ENCODE measurements around the gene MEN1.
A peak's percentile ranks its signal among the peaks of the same experiment; 100 is the strongest.

Gene MEN1

GRCh38 chr11:64759722-64760719 is 50.3 kb downstream of the MEN1 start, which contains the start of gene PYGM:
Gene PYGM (minus strand): TSS chr11:64759974. CDS start chr11:64759898, 76 bp downstream.
- Mint-ChIP-seq H3K9me3 (no peaks in the 10 kb centered on the region), H3K4me3 (peak within 1 kb of the TSS; percentile 49), H3K4me1 (peaks cover 65% of the 10 kb centered on the region), H3K27me3 (no peaks in the 10 kb centered on the region), H3K27ac (peak within 1 kb of the TSS; percentile 90), H3K36me3 (peaks cover 14% of the 10 kb centered on the region)

GRCh38 chr11:64759131-64759721 is 51.1 kb downstream of the MEN1 start:
- H3K27me3 Mint-ChIP-seq, result no peaks in the 10 kb centered on the region
- peaks cover 57% of the 10 kb centered on the region for H3K4me1 Mint-ChIP-seq
- H3K27ac Mint-ChIP-seq, result peak overlapping the region; percentile 68
- no peak overlapping the region for H3K4me3 Mint-ChIP-seq
- H3K36me3 Mint-ChIP-seq, result peaks cover 7% of the 10 kb centered on the region
- no peaks in the 10 kb centered on the region for H3K9me3 Mint-ChIP-seq

GRCh38 chr11:64758330-64759079 is 51.8 kb downstream of the MEN1 start:
- no peaks in the 10 kb centered on the region for H3K27me3 Mint-ChIP-seq
- H3K27ac Mint-ChIP-seq, result peak overlapping the region; percentile 17
- H3K36me3 Mint-ChIP-seq, result peaks cover 4% of the 10 kb centered on the region
- peaks cover 50% of the 10 kb centered on the region for H3K4me1 Mint-ChIP-seq
- no peak overlapping the region for H3K4me3 Mint-ChIP-seq
- H3K9me3 Mint-ChIP-seq, result no peaks in the 10 kb centered on the region

GRCh38 chr11:64757549-64758329 is 52.6 kb downstream of the MEN1 start:
- H3K4me3 Mint-ChIP-seq, result no peak overlapping the region
- H3K27me3 Mint-ChIP-seq, result no peaks in the 10 kb centered on the region
- H3K36me3 Mint-ChIP-seq, result peaks cover 7% of the 10 kb centered on the region
- peaks cover 47% of the 10 kb centered on the region for H3K4me1 Mint-ChIP-seq
- H3K27ac Mint-ChIP-seq, result peak overlapping the region; percentile 51
- no peaks in the 10 kb centered on the region for H3K9me3 Mint-ChIP-seq

GRCh38 chr11:64755681-64756361 is 54.5 kb downstream of the MEN1 start:
- no peak overlapping the region for H3K4me3 Mint-ChIP-seq
- no peaks in the 10 kb centered on the region for H3K9me3 Mint-ChIP-seq
- peaks cover 47% of the 10 kb centered on the region for H3K4me1 Mint-ChIP-seq
- no peak overlapping the region for H3K27ac Mint-ChIP-seq
- no peaks in the 10 kb centered on the region for H3K27me3 Mint-ChIP-seq
- peaks cover 10% of the 10 kb centered on the region for H3K36me3 Mint-ChIP-seq

GRCh38 chr11:64754919-64755662 is 55.3 kb downstream of the MEN1 start:
- Mint-ChIP-seq H3K9me3 (no peaks in the 10 kb centered on the region), H3K27me3 (no peaks in the 10 kb centered on the region), H3K4me1 (peaks cover 47% of the 10 kb centered on the region), H3K36me3 (peaks cover 12% of the 10 kb centered on the region), H3K27ac (no peak overlapping the region), H3K4me3 (no peak overlapping the region)

GRCh38 chr11:64754124-64754918 is 56.0 kb downstream of the MEN1 start:
- Mint-ChIP-seq H3K27ac (no peak overlapping the region), H3K4me1 (peaks cover 41% of the 10 kb centered on the region), H3K4me3 (no peak overlapping the region), H3K36me3 (peaks cover 13% of the 10 kb centered on the region), H3K27me3 (no peaks in the 10 kb centered on the region), H3K9me3 (no peaks in the 10 kb centered on the region)
